Measurements from ENCODE around the gene CRIP1. TPM values are rescaled to one million over a fixed set of nuclear protein-coding genes. Genes with fewer than 3 reads are reported as not detected.

CRIP1 gene
- total RNA-seq = 10 to 100 TPM in 2 of 8 experiments, 1 to 10 TPM in 6; 3.3 to 14.5 (median 5.1) TPM

DNA sequence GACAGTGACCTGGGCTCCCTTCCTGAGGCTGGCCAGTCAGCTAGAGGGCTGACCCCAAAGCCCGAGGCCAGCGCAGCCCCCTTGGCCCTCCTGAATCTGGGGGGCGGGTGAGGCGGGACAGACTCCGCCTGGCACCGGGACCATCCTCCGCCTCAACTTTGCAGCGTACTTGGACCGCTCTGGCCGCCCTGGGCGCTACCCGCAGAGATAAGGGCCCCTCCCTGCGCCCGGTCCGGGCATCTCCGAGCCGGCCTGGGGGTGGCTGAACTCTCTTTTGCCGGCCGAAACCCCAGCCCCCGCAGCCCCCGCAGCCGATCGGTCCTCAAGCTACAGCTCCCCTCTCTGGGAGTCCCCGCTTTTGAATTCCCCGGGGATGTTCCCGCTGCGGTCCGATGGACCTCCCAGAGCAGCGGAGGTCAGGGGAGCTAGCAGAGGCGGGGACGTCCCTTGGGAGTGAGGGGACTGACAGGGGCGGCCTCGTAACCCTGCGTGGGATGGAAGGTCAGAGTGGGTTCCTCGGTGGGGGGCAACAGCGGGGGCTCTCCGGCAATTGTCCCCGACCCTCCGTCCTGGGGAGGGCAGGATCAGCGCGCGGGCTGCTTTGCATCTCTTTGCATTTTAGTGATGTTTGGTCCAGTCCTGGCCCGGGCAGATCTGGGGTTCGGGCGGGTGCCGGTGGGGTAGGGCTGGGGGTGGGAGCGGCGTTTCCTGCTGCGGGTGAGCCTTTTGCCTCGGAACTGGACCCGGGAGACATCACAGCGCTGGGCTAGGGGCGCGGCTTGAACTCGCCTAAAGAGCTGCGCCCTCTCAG is at the start of gene CRIP1:
Gene CRIP1 (plus strand): TSS at position 724 of the 811 bp plus-strand sequence. CDS start 374 bp downstream, outside the sequence.
- 19% methylated on average over 9 of the region's 56 CpGs; no CpG with 5 or more reads in 9 of the 10 experiments for WGBS, 10 experiments
- in situ Hi-C loops (cut with MboI; ENCODE audit: low pct_unique_long_range_greater_than_20kb in 2 of 9, low sequenced_read_pairs in 9 of 9, unreplicated experiment in 9 of 9) = no loop called here
- no peak for ATAC-seq (replicated peaks in 6 of 8)
- Histone ChIP-seq H3K27ac (no peak within 1 kb of the TSS), H3K4me1 (replicated peaks in 1 of 2) (peaks cover 37 to 71% of the 10 kb centered on the region in 2 donors), H3K4me3 (peak within 1 kb of the TSS in 3 of 5 donors; percentile 4 to 46 (median 34))

DNA sequence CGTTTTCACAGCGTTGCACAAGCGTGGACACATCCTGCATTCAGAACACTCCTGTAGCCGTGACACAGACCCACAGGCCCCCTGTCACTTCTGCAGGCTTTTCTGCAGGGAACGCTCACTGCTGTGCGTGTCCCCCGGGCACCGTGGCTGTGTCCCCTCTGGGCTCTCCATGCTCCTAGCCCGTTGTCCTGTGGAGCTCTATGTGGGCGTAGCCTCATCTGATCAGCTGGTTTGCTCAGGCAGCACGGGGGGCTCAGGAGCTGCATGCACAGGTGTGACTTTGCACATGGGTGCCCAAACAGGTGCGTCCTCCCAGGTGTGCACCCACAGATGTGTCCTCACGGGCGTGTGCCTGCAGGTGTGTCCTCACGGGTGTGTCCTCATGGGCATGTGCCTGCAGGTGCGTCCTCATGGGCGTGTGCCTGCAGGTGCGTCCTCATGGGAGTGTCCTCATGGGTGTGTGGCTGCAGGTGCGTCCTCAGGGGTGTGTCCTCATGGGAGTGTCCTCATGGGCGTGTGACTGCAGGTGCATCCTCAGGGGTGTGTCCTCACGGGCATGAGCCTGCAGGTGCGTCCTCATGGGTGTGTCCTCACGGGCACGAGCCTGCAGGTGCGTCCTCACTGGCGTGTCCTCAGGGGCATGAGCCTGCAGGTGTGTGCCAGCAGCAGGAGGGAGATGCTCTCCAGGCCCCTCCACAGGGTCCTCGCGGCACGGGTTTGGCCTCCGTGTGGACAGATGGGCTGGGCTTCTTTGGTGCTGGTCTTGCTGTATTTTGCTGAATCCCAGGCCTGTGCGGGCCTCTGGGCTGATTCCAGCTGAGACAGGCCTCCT is 49.6 kb upstream of the CRIP1 start:
- H3K4me3 ChIP-seq = no peak overlapping the region
- in situ Hi-C loops (cut with MboI; ENCODE audit: low pct_unique_long_range_greater_than_20kb in 2 of 9, low sequenced_read_pairs in 9 of 9, unreplicated experiment in 9 of 9) = no loop called here
- no peak for ATAC-seq (replicated peaks in 6 of 8)
- H3K27ac ChIP-seq = no peak overlapping the region
- no peaks in the 10 kb centered on the region for H3K4me1 ChIP-seq (replicated peaks in 1 of 2)
- WGBS, 10 experiments = 79 to 100% (median 96%) methylated on average over 2 to 7 of the region's 31 CpGs; no CpG with 5 or more reads in 1 of the 10 experiments

DNA sequence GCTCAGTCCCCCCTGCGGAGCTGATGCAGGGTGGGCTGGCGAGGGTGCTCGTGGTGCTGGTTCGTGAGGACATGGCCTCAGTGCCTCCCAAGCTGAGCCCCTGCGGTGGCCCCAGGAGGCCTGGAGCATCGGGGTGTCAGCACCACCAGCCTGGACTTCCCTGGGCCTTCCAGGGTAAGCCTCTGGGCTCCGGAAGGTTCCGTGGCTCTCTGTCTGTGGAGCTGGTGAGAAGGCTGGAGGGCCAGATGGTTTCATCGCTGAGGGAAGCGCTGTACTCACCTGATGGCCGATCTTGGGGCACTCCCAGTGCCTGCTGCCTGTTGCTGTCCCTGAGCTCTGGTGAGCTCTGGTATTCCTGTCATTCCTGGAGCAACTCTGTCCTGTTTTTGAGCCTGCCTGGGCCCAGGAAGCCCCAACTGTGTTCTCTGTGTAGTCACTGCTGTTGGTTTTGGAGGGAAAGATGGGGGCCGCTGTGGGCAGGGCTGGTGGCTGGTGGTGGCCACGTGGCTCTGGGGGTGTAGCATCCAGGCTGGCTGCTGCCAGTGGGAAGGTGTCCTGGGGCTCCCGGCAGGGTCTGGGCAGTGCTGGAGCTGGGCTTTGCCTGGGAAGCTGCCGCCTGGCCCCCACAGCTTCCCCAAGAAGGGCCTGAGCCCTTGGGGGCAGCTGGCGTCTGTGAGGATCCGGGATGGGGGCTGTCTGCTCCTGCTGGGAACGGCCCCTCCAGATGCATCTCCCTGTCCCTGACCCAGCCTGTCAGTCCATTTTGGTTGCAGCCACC is 48.8 kb upstream of the CRIP1 start:
- no peak overlapping the region for H3K27ac ChIP-seq
- H3K4me3 ChIP-seq = no peak overlapping the region
- 50 to 100% (median 100%) methylated on average over 1 to 5 of the region's 18 CpGs; no CpG with 5 or more reads in 5 of the 10 experiments for WGBS, 10 experiments
- H3K4me1 ChIP-seq (replicated peaks in 1 of 2) = no peaks in the 10 kb centered on the region
- no peak for ATAC-seq (replicated peaks in 6 of 8)
- in situ Hi-C loops (cut with MboI; ENCODE audit: low pct_unique_long_range_greater_than_20kb in 2 of 9, low sequenced_read_pairs in 9 of 9, unreplicated experiment in 9 of 9) = no loop called here

DNA sequence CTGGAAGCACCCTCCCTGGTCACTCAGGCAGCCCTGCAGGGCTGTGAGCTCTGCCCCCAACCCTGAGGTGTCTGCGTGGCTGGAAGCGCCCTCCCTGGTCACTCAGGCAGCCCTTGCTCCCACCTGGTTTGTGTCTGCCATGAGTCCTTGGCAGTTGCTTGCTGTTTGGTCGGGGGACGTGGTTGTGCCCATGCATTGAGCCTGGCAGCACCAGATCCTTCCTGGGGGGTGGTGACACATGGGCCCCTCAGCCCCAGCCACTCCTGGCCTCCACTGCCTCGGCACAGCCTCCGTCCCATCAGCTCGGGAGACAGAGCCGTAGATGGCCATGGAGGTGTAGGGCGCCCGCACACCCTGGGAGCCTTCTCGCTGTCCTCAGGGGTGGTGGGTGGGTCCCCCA is 47.5 kb upstream of the CRIP1 start:
- no peaks in the 10 kb centered on the region for H3K4me1 ChIP-seq (replicated peaks in 1 of 2)
- ATAC-seq (replicated peaks in 6 of 8) = no peak

DNA sequence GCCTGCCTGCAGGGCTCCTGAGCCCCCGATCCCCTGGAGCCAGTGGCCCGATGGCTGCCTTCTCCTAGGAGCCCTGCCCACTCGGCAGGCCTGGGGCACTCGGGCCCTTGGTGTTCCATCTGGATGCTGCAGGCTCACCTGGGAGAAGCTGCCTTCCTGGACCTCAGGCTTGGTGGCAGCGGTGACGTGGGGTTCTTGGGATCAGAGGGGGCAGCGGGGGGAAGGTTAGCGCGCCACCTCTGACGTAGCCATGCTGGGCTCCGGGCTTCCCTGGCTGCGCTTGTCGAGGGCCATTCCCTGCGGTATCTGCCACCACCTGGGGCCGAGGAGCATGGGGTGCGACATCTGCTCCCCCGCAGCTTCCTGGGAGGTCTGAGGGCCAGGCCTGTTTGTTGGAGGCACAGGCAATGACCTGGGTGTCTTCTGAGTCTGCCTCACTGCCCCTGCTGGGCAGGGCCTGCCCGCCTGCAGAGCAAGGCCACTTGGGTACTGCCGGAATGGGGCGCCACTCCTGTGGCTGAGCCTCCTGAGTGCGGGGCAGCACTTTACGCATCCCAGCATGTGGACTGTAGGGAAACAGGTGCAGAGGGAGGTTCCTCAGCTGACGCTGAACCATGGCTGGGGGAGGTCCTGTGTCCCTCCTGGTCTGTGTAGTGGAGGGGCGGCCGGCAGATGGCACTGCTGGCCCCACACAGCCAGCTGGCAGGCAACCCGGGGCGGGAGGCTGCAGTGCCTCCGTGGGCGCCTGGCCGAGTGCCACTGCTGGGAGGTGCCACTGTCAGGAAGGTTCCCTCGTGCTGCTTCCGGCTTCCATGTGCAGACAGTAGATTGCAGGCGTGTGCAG is 46.8 kb upstream of the CRIP1 start:
- ATAC-seq (replicated peaks in 6 of 8) = peak in 2 of 8 experiments; percentile 48 to 79
- H3K4me3 ChIP-seq = no peak overlapping the region
- WGBS, 10 experiments = 80 to 100% (median 91%) methylated on average over 1 to 15 of the region's 33 CpGs; no CpG with 5 or more reads in 4 of the 10 experiments
- in situ Hi-C loops (cut with MboI; ENCODE audit: low pct_unique_long_range_greater_than_20kb in 2 of 9, low sequenced_read_pairs in 9 of 9, unreplicated experiment in 9 of 9) = no loop called here
- no peaks in the 10 kb centered on the region for H3K4me1 ChIP-seq (replicated peaks in 1 of 2)
- no peak overlapping the region for H3K27ac ChIP-seq

More for the DNA sequence above, 47.5 kb upstream of the CRIP1 start:
- in situ Hi-C loops (cut with MboI; ENCODE audit: low pct_unique_long_range_greater_than_20kb in 2 of 9, low sequenced_read_pairs in 9 of 9, unreplicated experiment in 9 of 9) = no loop called here
- Histone ChIP-seq H3K27ac (no peak overlapping the region), H3K4me3 (no peak overlapping the region)
- WGBS, 10 experiments = 63 to 100% (median 94%) methylated on average over 2 to 9 of the region's 11 CpGs; no CpG with 5 or more reads in 5 of the 10 experiments

DNA sequence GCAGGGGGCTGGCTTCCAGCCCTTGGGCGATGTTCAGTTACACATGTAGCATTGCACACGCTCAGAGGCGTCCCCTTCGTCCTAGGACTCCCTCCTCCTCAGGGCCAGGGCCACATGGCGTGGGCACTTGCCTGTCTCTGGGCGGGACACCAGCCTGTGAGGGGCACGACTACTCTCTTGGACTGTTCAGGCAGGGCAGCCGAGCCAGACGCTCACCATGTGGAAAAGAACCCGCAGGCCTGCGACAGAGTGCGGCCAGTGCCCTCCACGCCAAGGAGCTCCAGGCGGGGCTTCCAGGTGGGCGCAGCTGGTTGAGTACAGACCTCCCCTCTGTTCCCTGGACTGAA is 46.2 kb upstream of the CRIP1 start:
- ATAC-seq (replicated peaks in 6 of 8) = no peak
- no peak overlapping the region for H3K27ac ChIP-seq
- WGBS, 10 experiments = 90 to 100% (median 100%) methylated on average over 1 to 13 of the region's 15 CpGs; no CpG with 5 or more reads in 5 of the 10 experiments
- H3K4me3 ChIP-seq = no peak overlapping the region
- in situ Hi-C loops (cut with MboI; ENCODE audit: low pct_unique_long_range_greater_than_20kb in 2 of 9, low sequenced_read_pairs in 9 of 9, unreplicated experiment in 9 of 9) = no loop called here
- H3K4me1 ChIP-seq (replicated peaks in 1 of 2) = no peaks in the 10 kb centered on the region

DNA sequence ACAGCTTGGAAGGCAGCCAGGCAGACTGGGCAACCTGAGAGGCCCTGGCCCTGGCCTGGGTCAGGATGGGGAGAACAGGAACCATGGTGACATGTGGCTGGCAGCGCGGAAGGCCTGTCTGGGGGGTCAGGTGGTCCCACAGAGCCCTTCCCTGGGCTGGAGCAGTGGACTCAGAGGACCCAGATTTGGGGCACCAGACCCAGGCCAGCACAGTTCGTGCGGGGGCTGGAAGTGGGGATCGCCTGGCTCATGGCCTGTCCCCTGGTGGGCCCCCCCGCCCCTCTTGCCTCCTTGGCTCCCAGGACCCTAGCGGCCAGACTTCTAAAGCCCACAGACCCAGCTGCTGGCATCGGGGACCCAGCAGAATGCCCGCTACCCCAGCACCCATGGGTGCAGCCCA is 45.7 kb upstream of the CRIP1 start:
- H3K27ac ChIP-seq = no peak overlapping the region
- no peaks in the 10 kb centered on the region for H3K4me1 ChIP-seq (replicated peaks in 1 of 2)
- in situ Hi-C loops (cut with MboI; ENCODE audit: low pct_unique_long_range_greater_than_20kb in 2 of 9, low sequenced_read_pairs in 9 of 9, unreplicated experiment in 9 of 9) = no loop called here
- ATAC-seq (replicated peaks in 6 of 8) = no peak
- H3K4me3 ChIP-seq = no peak overlapping the region
- 87 to 100% (median 100%) methylated on average over 2 to 3 of the region's 9 CpGs; no CpG with 5 or more reads in 7 of the 10 experiments for WGBS, 10 experiments

- in situ Hi-C loops (cut with MboI; ENCODE audit: low pct_unique_long_range_greater_than_20kb in 2 of 9, low sequenced_read_pairs in 9 of 9, unreplicated experiment in 9 of 9) = no loop called here
- Histone ChIP-seq H3K4me3 (no peak overlapping the region), H3K4me1 (replicated peaks in 1 of 2) (no peaks in the 10 kb centered on the region), H3K27ac (no peak overlapping the region)
- ATAC-seq (replicated peaks in 6 of 8) = no peak
- 75 to 100% (median 89%) methylated on average over 1 to 13 of the region's 17 CpGs; no CpG with 5 or more reads in 1 of the 10 experiments for WGBS, 10 experiments
Observed at GRCh38 chr14:105442125-105442524, 44.6 kb upstream of the CRIP1 start.

- 67 to 100% (median 73%) methylated on average over 3 to 5 of the region's 12 CpGs; no CpG with 5 or more reads in 7 of the 10 experiments for WGBS, 10 experiments
- in situ Hi-C loops (cut with MboI; ENCODE audit: low pct_unique_long_range_greater_than_20kb in 2 of 9, low sequenced_read_pairs in 9 of 9, unreplicated experiment in 9 of 9) = no loop called here
- Histone ChIP-seq H3K4me1 (replicated peaks in 1 of 2) (no peaks in the 10 kb centered on the region), H3K4me3 (no peak overlapping the region), H3K27ac (no peak overlapping the region)
- peak in 2 of 8 experiments; percentile 4 to 29 for ATAC-seq (replicated peaks in 6 of 8)
Observed at GRCh38 chr14:105442834-105443233, 43.9 kb upstream of the CRIP1 start.

DNA sequence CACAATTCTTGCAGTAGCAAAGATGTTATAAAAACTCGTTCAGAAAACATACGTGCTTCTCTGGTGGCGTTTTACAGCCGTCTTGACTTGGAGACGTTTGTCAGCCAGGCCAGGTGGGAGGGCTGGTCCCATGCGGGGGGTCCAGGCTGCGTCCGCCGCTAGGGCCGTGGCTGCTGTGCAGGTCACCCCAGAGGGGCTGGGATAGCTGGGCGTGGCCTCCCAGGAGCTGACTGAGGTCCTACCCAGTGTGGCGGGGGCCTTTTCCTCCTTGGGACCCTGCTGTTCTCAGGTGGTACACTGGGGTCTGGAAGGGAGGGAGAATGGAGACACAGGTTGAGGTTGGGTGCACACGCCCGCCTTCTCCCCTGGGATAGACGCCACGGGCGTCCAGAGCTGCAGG is 41.8 kb upstream of the CRIP1 start:
- H3K27ac ChIP-seq = no peak overlapping the region
- H3K4me3 ChIP-seq = no peak overlapping the region
- ATAC-seq (replicated peaks in 6 of 8) = no peak
- H3K4me1 ChIP-seq (replicated peaks in 1 of 2) = peaks cover 0 to 2% of the 10 kb centered on the region in 2 donors
- WGBS, 10 experiments = 83 to 100% (median 92%) methylated on average over 1 to 3 of the region's 17 CpGs; no CpG with 5 or more reads in 5 of the 10 experiments
- in situ Hi-C loops (cut with MboI; ENCODE audit: low pct_unique_long_range_greater_than_20kb in 2 of 9, low sequenced_read_pairs in 9 of 9, unreplicated experiment in 9 of 9) = no loop called here

DNA sequence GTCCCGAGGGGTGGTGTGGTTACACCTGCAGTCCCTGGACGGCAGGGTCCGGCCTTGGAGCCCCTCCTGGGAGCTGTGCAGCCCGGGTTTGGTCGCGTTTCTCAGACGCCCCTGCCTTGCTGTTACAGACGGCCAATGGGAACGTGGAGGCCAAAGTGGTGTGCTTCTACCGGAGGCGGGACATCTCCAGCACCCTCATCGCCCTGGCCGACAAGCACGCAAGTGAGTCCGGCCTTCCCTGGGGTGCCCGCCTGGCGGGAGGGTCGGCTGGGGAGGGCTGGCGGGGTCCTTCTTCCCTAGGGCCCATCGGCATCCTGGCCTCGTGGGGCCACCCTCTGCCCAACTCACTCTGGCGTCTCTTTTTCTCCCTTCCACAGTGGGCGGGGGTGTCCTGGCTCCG is 41.4 kb upstream of the CRIP1 start:
- no peak overlapping the region for H3K27ac ChIP-seq
- whole genome bisulfite sequencing, 10 experiments = 60 to 100% (median 69%) methylated on average over 1 to 6 of the region's 24 CpGs; no CpG with 5 or more reads in 7 of the 10 experiments
- H3K4me1 ChIP-seq (replicated peaks in 1 of 2) = peaks cover 0 to 2% of the 10 kb centered on the region in 2 donors
- no peak for ATAC-seq (replicated peaks in 6 of 8)
- in situ Hi-C loops (cut with MboI; ENCODE audit: low pct_unique_long_range_greater_than_20kb in 2 of 9, low sequenced_read_pairs in 9 of 9, unreplicated experiment in 9 of 9) = no loop called here
- H3K4me3 ChIP-seq = no peak overlapping the region
